ENCODE data around the gene PTGS1.

Gene PTGS1

GRCh38 chr9:122348791-122349190, 22.0 kb upstream of the PTGS1 start:
- TF ChIP-seq TAF1 (IDR thresholded peaks at IDR 0.05; ENCODE audit: borderline replicate concordance, insufficient read depth, low read length) (no peak), POLR2AphosphoS5 (IDR thresholded peaks at IDR 0.05; ENCODE audit: low read depth, low read length) (no peak), SIN3A (IDR thresholded peaks at IDR 0.05; ENCODE audit: borderline replicate concordance, insufficient read depth, low read length) (no peak), REST (IDR thresholded peaks at IDR 0.05; ENCODE audit: insufficient read depth in 1 of 2, low read depth in 2 of 2, low read length in 2 of 2) (no peak), FOXP2 (optimal IDR thresholded peaks at IDR 0.05; ENCODE audit: borderline replicate concordance, extremely low read depth, extremely low read length, insufficient read depth) (no peak)

GRCh38 chr9:122349201-122349600, 21.6 kb upstream of the PTGS1 start:
- TF ChIP-seq TAF1 (IDR thresholded peaks at IDR 0.05; ENCODE audit: borderline replicate concordance, insufficient read depth, low read length) (no peak), FOXP2 (optimal IDR thresholded peaks at IDR 0.05; ENCODE audit: borderline replicate concordance, extremely low read depth, extremely low read length, insufficient read depth) (no peak), SIN3A (IDR thresholded peaks at IDR 0.05; ENCODE audit: borderline replicate concordance, insufficient read depth, low read length) (no peak), POLR2AphosphoS5 (IDR thresholded peaks at IDR 0.05; ENCODE audit: low read depth, low read length) (no peak), REST (IDR thresholded peaks at IDR 0.05; ENCODE audit: insufficient read depth in 1 of 2, low read depth in 2 of 2, low read length in 2 of 2) (no peak)

- TF ChIP-seq SIN3A (IDR thresholded peaks at IDR 0.05; ENCODE audit: borderline replicate concordance, insufficient read depth, low read length): no peak
- no peak for TF ChIP-seq TAF1 (IDR thresholded peaks at IDR 0.05; ENCODE audit: borderline replicate concordance, insufficient read depth, low read length)
- TF ChIP-seq POLR2AphosphoS5 (IDR thresholded peaks at IDR 0.05; ENCODE audit: low read depth, low read length): no peak
- no peak for TF ChIP-seq FOXP2 (optimal IDR thresholded peaks at IDR 0.05; ENCODE audit: borderline replicate concordance, extremely low read depth, extremely low read length, insufficient read depth)
- no peak for TF ChIP-seq REST (IDR thresholded peaks at IDR 0.05; ENCODE audit: insufficient read depth in 1 of 2, low read depth in 2 of 2, low read length in 2 of 2)
Measured at GRCh38 chr9:122350577-122351355, 20.1 kb upstream of the PTGS1 start.

GRCh38 chr9:122354536-122355199, 16.2 kb upstream of the PTGS1 start:
- TF ChIP-seq REST (IDR thresholded peaks at IDR 0.05; ENCODE audit: insufficient read depth in 1 of 2, low read depth in 2 of 2, low read length in 2 of 2): no peak
- TF ChIP-seq SIN3A (IDR thresholded peaks at IDR 0.05; ENCODE audit: borderline replicate concordance, insufficient read depth, low read length): no peak
- TF ChIP-seq FOXP2 (optimal IDR thresholded peaks at IDR 0.05; ENCODE audit: borderline replicate concordance, extremely low read depth, extremely low read length, insufficient read depth): no peak
- TF ChIP-seq POLR2AphosphoS5 (IDR thresholded peaks at IDR 0.05; ENCODE audit: low read depth, low read length): no peak
- TF ChIP-seq TAF1 (IDR thresholded peaks at IDR 0.05; ENCODE audit: borderline replicate concordance, insufficient read depth, low read length): no peak
